NCI-H187 (cell line): ENCODE data around the gene ZNF365.
"Not testable (repeated sequence)": the region's sequence is repeated elsewhere in the genome, so short reads cannot be mapped to it uniquely, and the experiment has no call there.

Experiments
- DNase-seq, 2 experiments: peaks; one replicate each; lab custom pipeline; 2025; lab: John Stamatoyannopoulos, UW

ZNF365 gene

GRCh38 chr10:62373995-62374861 is at the start of gene ZNF365:
Gene ZNF365 (plus strand): TSS chr10:62374369. CDS start chr10:62376194, 1,825 bp downstream.
- no peak for DNase-seq

DNA sequence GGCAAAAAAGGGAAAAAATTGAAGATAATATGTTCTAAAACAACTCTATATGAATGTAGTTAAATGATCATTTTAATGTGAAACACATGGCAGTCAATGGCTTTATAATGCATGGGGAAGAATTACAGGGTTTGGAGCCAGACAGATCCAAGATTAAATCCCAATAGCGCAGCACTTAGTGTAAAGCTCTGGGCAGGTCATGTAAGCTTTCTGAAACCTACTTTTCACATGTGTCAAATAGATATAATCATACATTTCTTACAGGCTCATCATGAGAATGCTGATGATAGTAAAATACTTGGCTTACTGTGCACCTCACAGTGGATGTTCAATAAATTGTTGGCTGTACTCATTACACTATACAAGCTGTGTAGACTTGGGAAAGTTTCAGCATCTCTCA is 48.0 kb upstream of the ZNF365 start:
- DNase-seq, result no peak

GRCh38 chr10:62327885-62328284 is 46.3 kb upstream of the ZNF365 start:
- no peak for DNase-seq

- no peak for DNase-seq
These were observed 44.0 kb upstream of the ZNF365 start for GRCh38 chr10:62330213-62330612.

DNA sequence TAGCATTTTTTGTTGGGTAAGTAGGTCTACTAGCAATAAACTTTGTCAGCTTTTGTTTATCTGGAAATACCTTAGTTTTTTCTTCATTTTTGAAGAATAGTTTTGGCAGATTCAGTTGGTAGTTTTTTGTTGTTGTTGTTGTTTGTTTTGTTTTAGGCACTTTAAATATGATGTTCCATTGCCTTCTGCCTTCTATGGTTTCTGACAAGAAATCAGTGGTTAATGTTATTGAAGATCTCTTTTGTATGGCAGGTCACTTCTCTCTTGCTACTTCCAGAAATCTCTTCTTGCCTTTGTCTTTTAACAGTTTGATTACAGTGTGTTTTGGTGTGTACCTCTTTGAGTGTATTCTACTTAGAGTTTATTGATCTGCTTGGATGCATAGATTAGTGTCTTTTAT is 41.8 kb upstream of the ZNF365 start:
- no peak for DNase-seq

GRCh38 chr10:62333135-62333889 is 40.9 kb upstream of the ZNF365 start:
- DNase-seq, result no peak

- DNase-seq, result no peak
These were observed 40.0 kb upstream of the ZNF365 start for GRCh38 chr10:62333988-62334682.

- DNase-seq, result no peak
These were observed 38.8 kb upstream of the ZNF365 start for GRCh38 chr10:62335326-62335725.

- no peak for DNase-seq
These were observed 37.8 kb upstream of the ZNF365 start for GRCh38 chr10:62336404-62336803.

DNA sequence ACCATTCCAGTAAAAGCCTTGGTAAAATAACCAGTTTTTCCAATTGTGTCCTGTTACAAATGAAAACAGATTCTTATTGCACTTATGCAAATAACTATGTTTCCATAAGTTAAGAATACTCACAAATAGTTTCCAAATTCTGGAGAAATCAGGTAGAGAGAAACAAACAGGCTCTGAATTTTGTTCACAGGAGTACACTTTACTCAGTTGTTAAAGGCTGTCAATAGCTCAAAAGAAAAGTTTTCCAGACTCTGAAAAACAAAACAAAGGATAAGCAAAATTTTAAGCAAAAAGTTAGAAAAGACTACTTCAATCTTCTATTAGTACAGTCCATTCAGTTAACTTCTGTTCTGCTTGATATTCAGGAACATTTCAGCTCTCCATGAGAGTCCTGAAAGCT is 32.8 kb upstream of the ZNF365 start:
- no peak for DNase-seq

GRCh38 chr10:62343000-62343399 is 31.2 kb upstream of the ZNF365 start:
- no peak for DNase-seq

GRCh38 chr10:62348029-62348428 is 26.1 kb upstream of the ZNF365 start:
- DNase-seq, result no peak

DNA sequence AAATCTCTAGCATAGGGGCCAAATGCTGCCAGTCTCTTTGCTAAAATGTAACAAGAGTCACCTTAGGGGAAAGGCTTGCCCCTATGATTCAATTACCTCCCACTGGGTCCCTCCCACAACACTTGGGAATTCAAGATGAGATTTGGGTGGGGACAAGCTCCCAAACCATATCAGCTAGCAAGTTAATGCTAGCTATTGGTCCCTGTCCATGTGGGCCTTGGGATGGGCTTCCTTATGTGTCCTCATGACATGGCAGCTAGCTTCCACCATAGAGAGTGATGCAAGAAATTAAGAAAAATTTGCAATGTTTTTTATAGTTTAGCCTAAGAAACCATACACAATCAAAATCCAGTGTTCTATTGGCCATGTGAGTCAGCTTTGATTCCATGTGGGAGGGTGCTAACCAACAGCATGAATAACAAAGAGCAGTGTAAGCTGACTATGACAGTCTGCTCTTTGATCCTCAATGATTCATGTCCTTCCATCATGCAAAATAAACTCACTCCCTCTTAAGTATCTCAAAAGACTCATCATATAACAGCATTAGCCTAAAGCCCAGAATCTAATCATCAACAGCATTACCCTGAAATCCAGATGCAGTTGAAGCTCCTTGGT is 21.7 kb upstream of the ZNF365 start:
- no peak for DNase-seq

DNA sequence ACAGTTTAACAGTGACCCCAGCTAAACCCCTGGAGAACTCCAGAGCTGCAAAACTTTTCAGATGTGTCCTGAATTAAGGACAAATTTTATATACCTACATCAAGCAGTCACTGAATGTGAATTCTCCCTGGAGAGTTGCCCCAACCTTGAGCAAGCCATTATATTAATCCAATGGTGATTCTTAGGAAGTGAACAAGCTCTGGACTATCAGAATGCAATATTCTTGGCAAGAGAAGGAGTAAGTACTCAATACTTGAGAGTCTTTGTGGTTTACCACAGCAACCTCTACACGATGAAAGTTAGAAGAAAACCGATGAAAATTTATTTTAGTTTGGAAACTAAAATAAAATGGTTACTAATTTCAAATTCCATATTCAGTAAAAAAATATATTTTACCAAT is 19.3 kb upstream of the ZNF365 start:
- no peak for DNase-seq

GRCh38 chr10:62356447-62356846 is 17.7 kb upstream of the ZNF365 start:
- no peak for DNase-seq

DNA sequence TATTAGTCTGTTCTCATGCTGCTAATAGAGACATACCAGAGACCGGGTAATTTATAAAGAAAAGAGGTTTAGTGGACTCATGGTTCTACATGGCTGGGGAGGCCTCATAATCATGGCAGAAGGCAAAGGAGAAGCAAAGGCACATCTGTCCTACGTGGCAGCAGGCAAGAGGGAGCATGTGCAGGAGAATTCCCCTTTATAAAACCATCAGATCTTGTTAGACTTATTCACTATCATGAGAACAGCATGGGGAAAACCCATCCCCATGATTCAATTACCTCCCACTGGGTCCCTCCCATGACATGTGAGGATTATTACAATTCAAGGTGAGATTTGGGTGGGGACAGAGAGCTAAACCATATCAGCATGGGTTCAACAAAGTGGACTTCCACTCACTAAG is 16.0 kb upstream of the ZNF365 start:
- DNase-seq, result not testable (repeated sequence)

DNA sequence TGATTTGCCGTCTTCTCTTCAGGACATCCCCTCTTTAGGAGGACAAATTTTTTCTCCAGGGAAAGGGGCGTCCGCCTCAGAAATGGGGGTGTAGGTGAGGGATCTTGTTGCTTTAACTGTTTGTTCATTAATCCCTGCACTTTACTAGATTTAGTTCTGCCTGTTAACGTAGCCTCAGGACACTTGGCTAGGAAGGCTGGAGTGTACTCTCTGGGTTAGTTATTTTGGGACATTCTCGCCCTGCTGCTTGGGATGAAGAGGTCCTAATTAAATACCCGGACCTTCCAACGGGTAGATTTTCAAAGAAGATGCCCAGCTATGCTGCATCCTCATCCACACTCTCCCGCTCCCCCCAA is 552 bp upstream of the ZNF365 start:
- no peak for DNase-seq

DNA sequence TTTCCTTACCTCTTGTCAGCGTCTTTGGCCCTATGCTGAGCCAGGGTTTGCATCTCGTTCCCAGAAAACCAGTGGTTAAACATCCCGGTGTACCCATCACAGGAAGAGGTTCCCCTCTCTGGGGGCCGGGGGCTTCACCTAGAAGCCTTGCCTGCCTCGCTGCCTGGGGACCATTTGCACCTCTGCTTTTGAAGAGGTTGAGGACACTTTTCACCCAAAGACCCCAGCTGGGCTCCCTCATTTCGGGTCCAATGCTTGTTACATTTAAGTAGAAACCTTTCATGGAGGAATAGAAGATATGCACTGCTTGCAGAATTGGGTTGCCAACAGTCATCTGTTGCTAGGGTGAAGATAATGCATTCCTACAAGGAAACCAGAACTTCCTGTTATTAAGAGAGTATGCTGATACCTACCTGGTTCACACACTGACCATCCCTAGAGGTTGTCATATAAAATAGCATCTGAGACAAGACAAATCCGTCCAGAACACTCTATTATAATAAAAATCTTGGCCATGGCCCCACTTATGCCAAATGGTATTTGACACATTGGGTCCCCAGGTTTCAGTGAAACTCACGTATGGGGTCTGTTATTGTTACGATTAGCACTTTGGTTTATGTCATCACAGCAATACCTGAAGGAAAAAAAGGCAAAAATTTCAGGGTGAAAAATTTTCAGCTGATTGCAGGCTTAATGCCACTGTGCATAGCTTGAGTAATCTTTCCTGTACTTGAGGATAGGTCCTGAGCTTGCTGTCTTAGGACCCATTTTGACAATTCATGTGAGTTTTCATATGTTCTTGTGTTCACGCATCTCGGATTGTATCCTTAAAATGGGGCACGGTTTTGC is 917 bp downstream of the ZNF365 start:
- DNase-seq, result no peak

DNA sequence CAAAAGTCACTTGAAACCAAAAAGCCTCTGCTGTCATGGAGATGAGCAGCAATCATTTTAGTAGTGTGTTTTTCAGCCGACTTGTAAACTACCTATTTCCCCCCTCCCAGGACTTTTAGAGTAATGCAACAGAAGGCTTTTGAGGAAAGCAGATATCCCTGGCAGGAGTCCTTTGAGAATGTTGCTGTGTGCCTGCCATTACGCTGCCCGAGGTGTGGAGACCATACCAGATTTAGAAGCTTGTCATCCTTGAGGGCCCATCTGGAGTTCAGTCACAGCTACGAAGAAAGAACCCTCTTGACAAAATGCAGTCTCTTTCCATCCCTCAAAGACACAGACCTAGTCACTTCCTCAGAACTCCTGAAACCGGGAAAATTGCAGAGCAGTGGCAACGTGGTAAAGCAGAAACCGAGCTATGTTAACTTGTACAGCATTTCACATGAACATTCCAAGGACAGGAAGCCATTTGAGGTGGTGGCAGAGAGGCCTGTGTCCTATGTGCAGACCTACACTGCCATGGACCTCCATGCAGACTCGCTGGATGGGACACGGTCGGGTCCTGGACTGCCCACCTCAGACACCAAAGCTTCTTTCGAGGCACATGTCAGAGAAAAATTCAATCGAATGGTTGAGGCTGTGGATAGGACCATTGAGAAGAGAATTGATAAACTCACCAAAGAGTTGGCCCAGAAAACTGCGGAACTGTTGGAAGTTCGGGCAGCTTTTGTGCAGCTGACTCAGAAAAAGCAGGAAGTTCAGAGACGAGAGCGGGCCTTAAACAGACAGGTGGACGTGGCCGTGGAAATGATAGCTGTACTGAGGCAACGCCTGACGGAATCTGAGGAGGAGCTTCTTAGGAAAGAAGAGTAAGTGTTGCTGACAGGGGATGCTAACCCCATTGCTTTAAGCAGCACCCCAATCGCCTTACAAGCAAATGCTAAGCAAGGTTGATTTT is 2.2 kb downstream of the ZNF365 start:
- DNase-seq, result no peak

GRCh38 chr10:62377026-62377415 is 2.9 kb downstream of the ZNF365 start:
- DNase-seq, result no peak
